BE2C (cell line): ENCODE measurements around the gene EP400.

ENCODE experiments used
- DNase-seq: peaks from one replicate; pipeline ENCODE4 v3.0.0-alpha.2; 2020
- H3K27me3 ChIP-seq: fragments of 250-450 bp; sonication (Bioruptor Pico); 2 replicates; pipeline ENCODE4 v1.5.1; 2020; ENCODE audit warnings: mild to moderate bottlenecking
- H3K36me3 ChIP-seq: fragments of 250-450 bp; sonication (Bioruptor Pico); 2 replicates; pipeline ENCODE4 v1.5.1; 2020; ENCODE audit warnings: mild to moderate bottlenecking
- H3K4me1 ChIP-seq: fragments of 250-450 bp; sonication (Bioruptor Pico); 2 replicates; pipeline ENCODE4 v1.5.1; 2020
- H3K4me3 ChIP-seq: 2 replicates; pipeline ENCODE4 v1.5.1; 2011; ENCODE audit warnings: low read depth, low read length
- H3K9me3 ChIP-seq: fragments of 250-450 bp; sonication (Bioruptor Pico); 2 replicates; pipeline ENCODE4 v1.5.1; 2020
- TF ChIP-seq, protein P1 (sequence below): IDR thresholded peaks from 2 replicates; pipeline ENCODE4 v1.5.1; 2012; ENCODE audit warnings: mild to moderate bottlenecking, low read depth, low read length

EP400 gene

DNA sequence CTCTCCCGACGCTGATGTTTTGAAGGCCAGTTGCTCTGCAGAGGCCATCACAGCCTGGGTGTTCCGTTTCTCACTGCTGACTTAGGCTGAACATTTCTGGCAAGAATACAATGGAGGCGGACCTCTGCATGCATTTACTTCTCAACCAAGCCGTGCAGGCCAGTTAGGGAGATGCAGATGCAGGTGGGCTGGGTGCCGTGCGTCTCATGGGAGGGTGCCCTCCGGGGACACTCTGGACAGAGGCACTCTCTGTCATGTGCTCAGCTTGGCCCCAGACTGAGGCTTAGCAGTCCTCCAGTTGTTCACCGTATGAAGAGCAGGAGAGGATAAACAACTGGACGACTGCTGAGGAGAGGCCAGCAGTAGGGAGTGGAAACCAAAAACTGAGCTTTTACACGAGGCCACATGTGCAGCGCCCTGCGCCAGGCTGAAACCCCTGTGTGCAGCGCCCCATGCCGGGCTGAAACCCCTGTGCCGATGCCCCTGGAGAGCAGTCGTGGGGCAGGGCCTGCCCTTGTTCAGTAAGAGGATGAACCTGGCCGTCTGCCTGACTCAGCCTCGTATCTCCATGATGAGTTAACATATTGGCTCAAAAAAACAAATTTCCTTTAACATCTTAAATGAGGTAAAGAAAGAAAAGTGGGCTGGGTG lies 162.0 kb downstream of the EP400 start:
- Histone ChIP-seq H3K27me3 (no peaks in the 10 kb centered on the region; the same call in 1 of the 2 replicates), H3K9me3 (no peaks in the 10 kb centered on the region), H3K4me1 (no peaks in the 10 kb centered on the region), H3K36me3 (peaks cover 38% of the 10 kb centered on the region), H3K4me3 (no peak overlapping the region)
- TF ChIP-seq, protein P1, sequence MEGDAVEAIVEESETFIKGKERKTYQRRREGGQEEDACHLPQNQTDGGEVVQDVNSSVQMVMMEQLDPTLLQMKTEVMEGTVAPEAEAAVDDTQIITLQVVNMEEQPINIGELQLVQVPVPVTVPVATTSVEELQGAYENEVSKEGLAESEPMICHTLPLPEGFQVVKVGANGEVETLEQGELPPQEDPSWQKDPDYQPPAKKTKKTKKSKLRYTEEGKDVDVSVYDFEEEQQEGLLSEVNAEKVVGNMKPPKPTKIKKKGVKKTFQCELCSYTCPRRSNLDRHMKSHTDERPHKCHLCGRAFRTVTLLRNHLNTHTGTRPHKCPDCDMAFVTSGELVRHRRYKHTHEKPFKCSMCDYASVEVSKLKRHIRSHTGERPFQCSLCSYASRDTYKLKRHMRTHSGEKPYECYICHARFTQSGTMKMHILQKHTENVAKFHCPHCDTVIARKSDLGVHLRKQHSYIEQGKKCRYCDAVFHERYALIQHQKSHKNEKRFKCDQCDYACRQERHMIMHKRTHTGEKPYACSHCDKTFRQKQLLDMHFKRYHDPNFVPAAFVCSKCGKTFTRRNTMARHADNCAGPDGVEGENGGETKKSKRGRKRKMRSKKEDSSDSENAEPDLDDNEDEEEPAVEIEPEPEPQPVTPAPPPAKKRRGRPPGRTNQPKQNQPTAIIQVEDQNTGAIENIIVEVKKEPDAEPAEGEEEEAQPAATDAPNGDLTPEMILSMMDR = no peak
- no peak for DNase-seq

DNA sequence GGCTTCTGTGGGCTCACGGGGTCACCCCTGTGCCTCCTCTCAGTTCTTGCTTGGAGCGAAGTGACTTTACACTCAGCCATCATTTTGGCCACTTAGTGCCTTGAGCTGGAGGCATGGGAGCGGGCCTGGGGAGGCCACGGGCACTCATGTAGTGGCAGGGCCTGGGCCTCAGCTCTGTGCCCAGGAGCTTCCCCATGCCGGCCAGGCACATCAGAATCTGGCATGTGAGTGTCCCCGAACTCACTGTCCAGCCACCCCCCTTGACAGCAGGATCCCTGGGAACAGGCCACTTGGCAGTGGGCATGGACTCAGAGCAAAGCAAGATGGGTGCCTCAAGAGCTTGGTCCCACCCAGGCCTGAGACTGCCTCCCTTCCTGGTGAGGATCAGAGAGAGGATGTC lies 164.9 kb downstream of the EP400 start:
- Histone ChIP-seq H3K4me1 (no peaks in the 10 kb centered on the region), H3K4me3 (no peak overlapping the region), H3K9me3 (no peaks in the 10 kb centered on the region), H3K36me3 (peaks cover 31% of the 10 kb centered on the region), H3K27me3 (no peaks in the 10 kb centered on the region)
- TF ChIP-seq, protein P1 = no peak
- no peak for DNase-seq

DNA sequence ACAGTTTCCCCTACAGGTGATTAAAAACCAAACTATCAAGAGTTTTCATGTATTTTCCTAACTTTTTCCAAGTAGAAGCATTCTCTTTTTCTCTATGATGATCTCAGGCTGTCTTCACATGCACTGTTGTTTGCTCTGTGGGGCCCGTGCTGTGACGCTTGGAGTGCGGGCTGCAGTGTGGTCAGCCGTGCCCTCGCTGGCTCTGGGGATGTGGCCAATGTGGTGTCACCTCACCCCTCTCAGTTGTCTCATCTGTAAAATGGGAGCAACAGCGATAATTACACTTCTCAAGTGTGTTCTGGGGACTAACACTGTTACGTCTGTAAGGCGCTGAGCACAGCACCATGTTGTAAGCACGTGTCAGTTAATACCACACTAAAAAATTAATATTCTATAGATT lies 165.8 kb downstream of the EP400 start:
- no peak for DNase-seq
- Histone ChIP-seq H3K9me3 (no peaks in the 10 kb centered on the region), H3K36me3 (peaks cover 26% of the 10 kb centered on the region), H3K4me1 (no peaks in the 10 kb centered on the region), H3K27me3 (no peaks in the 10 kb centered on the region), H3K4me3 (no peak overlapping the region)
- TF ChIP-seq, protein P1 = no peak

DNA sequence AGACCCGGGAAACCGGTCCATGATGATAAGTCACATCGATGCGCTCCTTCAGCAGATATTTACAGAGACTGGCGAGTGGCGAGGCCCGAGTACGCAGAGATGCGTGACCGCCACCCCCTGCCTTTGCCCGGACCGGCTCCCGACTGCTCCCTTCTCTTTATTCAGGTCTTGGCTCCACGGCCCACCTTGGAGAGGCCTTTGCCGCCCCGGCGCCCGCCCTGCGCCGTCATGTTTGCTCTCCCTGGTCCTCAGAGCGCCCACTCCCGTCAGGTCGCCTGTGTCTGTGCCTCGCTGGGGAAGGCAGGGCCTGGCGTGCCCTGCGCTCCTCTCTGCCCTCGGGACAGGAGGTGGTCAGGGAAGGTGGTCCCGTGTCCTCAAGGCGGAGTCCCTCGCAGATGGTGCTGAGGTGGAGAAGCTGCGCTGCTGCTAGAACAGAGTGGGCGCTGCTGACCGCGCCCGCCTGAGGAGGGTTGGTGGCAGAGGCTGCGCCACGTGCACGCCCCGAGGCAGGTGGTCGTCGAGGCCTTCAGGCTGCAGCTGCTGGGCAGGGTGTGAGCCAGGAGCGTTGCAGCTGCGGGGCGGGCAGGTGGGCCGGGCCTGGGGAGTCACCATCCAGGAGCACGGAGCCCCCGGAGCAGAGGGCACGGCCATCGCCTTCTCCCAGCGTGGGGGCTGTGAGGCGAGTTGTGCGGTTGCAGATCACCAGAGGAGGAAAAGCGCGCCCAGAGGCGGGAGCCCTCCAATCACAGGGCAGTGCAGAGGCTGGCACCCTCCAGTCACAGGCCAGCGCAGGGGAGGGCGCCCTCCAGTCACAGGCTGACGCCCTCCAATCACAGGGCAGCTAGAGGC lies 167.2 kb downstream of the EP400 start:
- Histone ChIP-seq H3K9me3 (no peaks in the 10 kb centered on the region), H3K27me3 (no peaks in the 10 kb centered on the region), H3K4me3 (no peak overlapping the region), H3K4me1 (no peaks in the 10 kb centered on the region), H3K36me3 (peaks cover 23% of the 10 kb centered on the region)
- TF ChIP-seq, protein P1 = no peak
- DNase-seq = no peak

DNA sequence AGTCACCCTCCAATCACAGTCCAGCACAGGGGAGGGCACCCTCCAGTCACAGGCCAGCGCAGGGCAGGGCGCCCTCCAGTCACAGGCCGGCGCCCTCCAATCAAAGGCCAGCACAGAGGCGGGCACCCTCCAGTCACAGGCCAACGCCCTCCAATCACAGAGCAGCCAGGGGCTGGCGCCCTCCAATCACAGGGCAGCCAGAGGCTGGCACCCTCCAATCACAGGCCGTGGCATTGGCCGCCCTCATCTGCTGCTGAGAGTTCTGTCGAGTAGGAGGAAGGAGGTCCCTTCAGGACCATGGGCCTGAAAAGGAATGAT lies 167.8 kb downstream of the EP400 start:
- Histone ChIP-seq H3K27me3 (no peaks in the 10 kb centered on the region), H3K9me3 (no peaks in the 10 kb centered on the region), H3K4me1 (no peaks in the 10 kb centered on the region), H3K36me3 (peaks cover 23% of the 10 kb centered on the region), H3K4me3 (no peak overlapping the region)
- DNase-seq = peak; percentile 70
- TF ChIP-seq, protein P1 = no peak

DNA sequence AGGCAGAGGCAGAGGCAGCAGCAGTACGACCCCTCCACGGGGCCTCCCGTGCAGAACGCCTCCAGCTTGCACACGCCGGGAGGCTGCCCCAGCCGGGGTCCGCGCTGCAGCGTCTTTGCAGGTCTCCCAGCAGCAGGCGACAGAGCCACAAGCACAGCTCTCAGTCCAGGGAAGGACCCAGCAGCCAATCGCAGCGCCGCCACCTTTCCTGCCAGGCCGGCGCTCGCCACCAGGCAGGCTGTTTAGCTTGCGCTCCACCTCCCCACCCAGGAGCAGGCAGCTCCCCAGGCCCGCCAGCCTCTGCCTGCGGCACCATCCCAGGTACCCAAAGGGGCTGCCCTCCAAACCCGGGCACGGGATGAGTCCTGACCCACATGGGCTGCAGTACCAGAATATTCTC lies 169.1 kb downstream of the EP400 start:
- DNase-seq = no peak
- TF ChIP-seq, protein P1 = no peak
- H3K36me3 ChIP-seq = peaks cover 23% of the 10 kb centered on the region

More for the DNA sequence above, 169.1 kb downstream of the EP400 start:
- Histone ChIP-seq H3K4me1 (no peaks in the 10 kb centered on the region), H3K4me3 (no peak overlapping the region), H3K27me3 (no peaks in the 10 kb centered on the region), H3K9me3 (no peaks in the 10 kb centered on the region)
